H9 (cell line): ENCODE measurements around the gene RNF213. TPM values are rescaled to one million over a fixed set of nuclear protein-coding genes. Genes with fewer than 3 reads are reported as not detected.

Experiments
- DNase-seq: peaks from one replicate; pipeline ENCODE4 v3.0.0-alpha.2; 2017
- H2AFZ ChIP-seq: one replicate; pipeline ENCODE4 v1.6.1; 2013; ENCODE audit warnings: mild to moderate bottlenecking, low read length, control low read depth, moderate library complexity
- H2AK5ac ChIP-seq: 2 replicates; pipeline ENCODE4 v1.6.1; 2013; ENCODE audit warnings: low read length, control low read depth, mixed read lengths; ENCODE audit not compliant: insufficient read length
- H2BK120ac ChIP-seq: one replicate; pipeline ENCODE4 v1.6.1; 2013; ENCODE audit warnings: low read depth, mild to moderate bottlenecking, low read length, control low read depth, inconsistent platforms; ENCODE audit not compliant: poor library complexity, severe bottlenecking
- H2BK12ac ChIP-seq: 2 replicates; pipeline ENCODE4 v1.6.1; 2013; ENCODE audit warnings: low read length, control low read depth, mixed read lengths, low read depth; ENCODE audit not compliant: insufficient read length
- H2BK15ac ChIP-seq: 2 replicates; pipeline ENCODE4 v1.6.1; 2013; ENCODE audit warnings: low read depth, low read length, control low read depth
- H2BK20ac ChIP-seq: one replicate; pipeline ENCODE4 v1.6.1; 2013; ENCODE audit warnings: low read depth, mild to moderate bottlenecking, low read length, control low read depth, inconsistent platforms; ENCODE audit not compliant: poor library complexity, severe bottlenecking
- H2BK5ac ChIP-seq: 2 replicates; pipeline ENCODE4 v1.6.1; 2013; ENCODE audit warnings: low read length, control low read depth, mixed read lengths; ENCODE audit not compliant: insufficient read length
- H3K14ac ChIP-seq: 2 replicates; pipeline ENCODE4 v1.6.1; 2013; ENCODE audit warnings: low read length, control low read depth; ENCODE audit not compliant: insufficient read depth
- H3K18ac ChIP-seq: 2 replicates; pipeline ENCODE4 v1.6.1; 2013; ENCODE audit warnings: low read depth, mild to moderate bottlenecking, mixed read lengths, low read length, control low read depth; ENCODE audit not compliant: insufficient read length
- H3K23ac ChIP-seq: 2 replicates; pipeline ENCODE4 v1.6.1; 2013; ENCODE audit warnings: low read length, control low read depth, mixed read lengths, low read depth; ENCODE audit not compliant: insufficient read length
- H3K23me2 ChIP-seq: 2 replicates; pipeline ENCODE4 v1.6.1; 2013; ENCODE audit warnings: low read depth, mild to moderate bottlenecking, mixed read lengths, low read length, control low read depth; ENCODE audit not compliant: insufficient read length, poor library complexity, severe bottlenecking
- H3K27ac ChIP-seq: 2 replicates; pipeline ENCODE4 v1.5.1; 2013; ENCODE audit warnings: low read length, control low read depth, mixed read lengths, low read depth; ENCODE audit not compliant: insufficient read length
- H3K27me3 ChIP-seq: 2 replicates; pipeline ENCODE4 v1.6.1; 2013; ENCODE audit warnings: low read length, control low read depth, inconsistent platforms; ENCODE audit not compliant: insufficient read depth
- H3K4ac ChIP-seq: 2 replicates; pipeline ENCODE4 v1.6.1; 2013; ENCODE audit warnings: low read depth, mild to moderate bottlenecking, control low read depth, inconsistent platforms, low read length, moderate library complexity
- H3K4me1 ChIP-seq: 2 replicates; pipeline ENCODE4 v1.6.1; 2013; ENCODE audit warnings: low read length, control low read depth, inconsistent platforms; ENCODE audit not compliant: insufficient read depth
- H3K4me2 ChIP-seq: 2 replicates; pipeline ENCODE4 v1.6.1; 2013; ENCODE audit warnings: low read length, control low read depth, mixed read lengths; ENCODE audit not compliant: insufficient read length, insufficient read depth
- H3K56ac ChIP-seq: 2 replicates; pipeline ENCODE4 v1.6.1; 2013; ENCODE audit warnings: low read depth, mild to moderate bottlenecking, mixed read lengths, low read length, control low read depth; ENCODE audit not compliant: insufficient read length
- H3K79me1 ChIP-seq: 2 replicates; pipeline ENCODE4 v1.6.1; 2013; ENCODE audit warnings: low read depth, mild to moderate bottlenecking, moderate library complexity, low read length, control low read depth, inconsistent platforms; ENCODE audit not compliant: insufficient read depth, poor library complexity, severe bottlenecking
- H3K79me2 ChIP-seq: 2 replicates; pipeline ENCODE4 v1.6.1; 2013; ENCODE audit warnings: low read length, control low read depth, inconsistent platforms; ENCODE audit not compliant: insufficient read depth
- H3K9ac ChIP-seq: 2 replicates; pipeline ENCODE4 v1.6.1; 2013; ENCODE audit warnings: low read length, control low read depth, mixed read lengths; ENCODE audit not compliant: insufficient read length; ENCODE audit errors: extremely low read depth
- H3K9me3 ChIP-seq: one replicate; pipeline ENCODE4 v1.6.1; 2013; ENCODE audit warnings: low read depth, low read length, inconsistent platforms; ENCODE audit not compliant: control insufficient read depth
- H3T11ph ChIP-seq: one replicate; pipeline ENCODE4 v1.6.1; 2013; ENCODE audit warnings: mild to moderate bottlenecking, low read length, control low read depth, inconsistent platforms
- H4K20me1 ChIP-seq: one replicate; pipeline ENCODE4 v1.6.1; 2013; ENCODE audit not compliant: control insufficient read depth, insufficient read length, insufficient read depth
- H4K5ac ChIP-seq: 2 replicates; pipeline ENCODE4 v1.6.1; 2013; ENCODE audit warnings: low read depth, mild to moderate bottlenecking, mixed read lengths, low read length, control low read depth; ENCODE audit not compliant: insufficient read length
- H4K8ac ChIP-seq: replicated peaks from 2 replicates; pipeline ENCODE4 v1.6.1; 2013; ENCODE audit warnings: low read length, control low read depth, mixed read lengths, low read depth; ENCODE audit not compliant: insufficient read length
- H4K91ac ChIP-seq: 2 replicates; pipeline ENCODE4 v1.6.1; 2013; ENCODE audit warnings: low read depth, mild to moderate bottlenecking, moderate library complexity, mixed read lengths, low read length, control low read depth; ENCODE audit not compliant: insufficient read length
- H3K27ac Mint-ChIP-seq, 3 experiments: 2 replicates in 2 of 3; 3 replicates in 1 of 3; pipeline ENCODE4 v1.8.0; 2020 to 2021; ENCODE audit warnings: mixed read lengths in 3 of 3, mild to moderate bottlenecking in 1 of 3, moderate library complexity in 1 of 3
- H3K27me3 Mint-ChIP-seq: 2 replicates; pipeline ENCODE4 v1.8.0; 2021; ENCODE audit warnings: low read depth, mild to moderate bottlenecking, moderate library complexity, mixed read lengths
- H3K36me3 Mint-ChIP-seq, 3 experiments: 2 replicates in 2 of 3; 3 replicates in 1 of 3; pipeline ENCODE4 v1.8.0; 2020 to 2021; ENCODE audit warnings: low read depth in 3 of 3, mixed read lengths in 3 of 3; ENCODE audit not compliant: insufficient read depth in 1 of 3
- H3K4me1 Mint-ChIP-seq, 2 experiments: 2 replicates each; pipeline ENCODE4 v1.8.0; 2020; ENCODE audit warnings: mixed read lengths in 2 of 2
- H3K4me3 Mint-ChIP-seq, 2 experiments: 2 replicates in 1 of 2; 3 replicates in 1 of 2; pipeline ENCODE4 v1.8.0; 2020 to 2021; ENCODE audit warnings: mild to moderate bottlenecking in 2 of 2, mixed read lengths in 2 of 2, moderate library complexity in 1 of 2
- H3K9me3 Mint-ChIP-seq, 2 experiments: 2 replicates in 1 of 2; 3 replicates in 1 of 2; pipeline ENCODE4 v1.8.0; 2020; ENCODE audit warnings: mild to moderate bottlenecking in 2 of 2, mixed read lengths in 2 of 2, moderate library complexity in 1 of 2
- WGBS: extraction: QIAGEN DNeasy Blood & Tissue Kit; methylation state at CpG from one replicate; pipeline ENCODE4 v1.1.7; 2013; ENCODE audit warnings: missing lambda C conversion rate, low lambda C conversion rate, mixed read lengths; ENCODE audit not compliant: insufficient read length; ENCODE audit errors: extremely low coverage; 5-methylcytosine and 5-hydroxymethylcytosine counted together
- total RNA-seq: library from RNA; stranded (reverse); gene quantifications from 2 replicates; pipeline ENCODE4 v1.2.1, GENCODE V29; 2021
- TF ChIP-seq, protein P1 (sequence below): fragments of 200-600 bp; sonication (generic); conservative IDR thresholded peaks from 3 replicates; pipeline ENCODE4 v1.8.0; 2021; ENCODE audit warnings: antibody characterized with exemption, mild to moderate bottlenecking

Gene RNF213
- total RNA-seq, 1 experiment from 2014 or later = 34.3 TPM

GRCh38 chr17:80279895-80280294 is 19.2 kb downstream of the RNF213 start:
- Mint-ChIP-seq H3K4me3 (no peak overlapping the region; a peak in 1 of 5 replicates), H3K4me1 (peaks cover 13 to 27% of the 10 kb centered on the region in 2 experiments), H3K9me3 (no peaks in the 10 kb centered on the region), H3K36me3 (peaks cover 5 to 15% (median 6%) of the 10 kb centered on the region in 3 experiments; a peak in 6 of 7 replicates), H3K27me3 (no peaks in the 10 kb centered on the region), H3K27ac (no peak overlapping the region; a peak in 1 of 7 replicates)
- Histone ChIP-seq H2BK120ac (no peak overlapping the region), H3K4ac (no peak overlapping the region), H3K23me2 (no peaks in the 10 kb centered on the region), H4K5ac (no peak overlapping the region), H4K91ac (no peak overlapping the region), H4K20me1 (no peaks in the 10 kb centered on the region), H3K14ac (no peak overlapping the region), H4K8ac (no peak overlapping the region), H3T11ph (no peak overlapping the region), H2AFZ (no peak overlapping the region), H2BK20ac (no peak overlapping the region), H3K79me1 (no peaks in the 10 kb centered on the region), H3K18ac (no peak overlapping the region), H2AK5ac (no peak overlapping the region), H3K56ac (no peak overlapping the region), H2BK5ac (no peak overlapping the region), H3K23ac (no peak overlapping the region), H3K4me1 (no peaks in the 10 kb centered on the region), H3K79me2 (no peaks in the 10 kb centered on the region), H3K4me2 (no peak overlapping the region), H3K27me3 (no peaks in the 10 kb centered on the region), H2BK12ac (no peak overlapping the region), H3K27ac (no peak overlapping the region), H3K9me3 (no peaks in the 10 kb centered on the region), H3K9ac (no peak overlapping the region), H2BK15ac (no peak overlapping the region)
- TF ChIP-seq, protein P1, sequence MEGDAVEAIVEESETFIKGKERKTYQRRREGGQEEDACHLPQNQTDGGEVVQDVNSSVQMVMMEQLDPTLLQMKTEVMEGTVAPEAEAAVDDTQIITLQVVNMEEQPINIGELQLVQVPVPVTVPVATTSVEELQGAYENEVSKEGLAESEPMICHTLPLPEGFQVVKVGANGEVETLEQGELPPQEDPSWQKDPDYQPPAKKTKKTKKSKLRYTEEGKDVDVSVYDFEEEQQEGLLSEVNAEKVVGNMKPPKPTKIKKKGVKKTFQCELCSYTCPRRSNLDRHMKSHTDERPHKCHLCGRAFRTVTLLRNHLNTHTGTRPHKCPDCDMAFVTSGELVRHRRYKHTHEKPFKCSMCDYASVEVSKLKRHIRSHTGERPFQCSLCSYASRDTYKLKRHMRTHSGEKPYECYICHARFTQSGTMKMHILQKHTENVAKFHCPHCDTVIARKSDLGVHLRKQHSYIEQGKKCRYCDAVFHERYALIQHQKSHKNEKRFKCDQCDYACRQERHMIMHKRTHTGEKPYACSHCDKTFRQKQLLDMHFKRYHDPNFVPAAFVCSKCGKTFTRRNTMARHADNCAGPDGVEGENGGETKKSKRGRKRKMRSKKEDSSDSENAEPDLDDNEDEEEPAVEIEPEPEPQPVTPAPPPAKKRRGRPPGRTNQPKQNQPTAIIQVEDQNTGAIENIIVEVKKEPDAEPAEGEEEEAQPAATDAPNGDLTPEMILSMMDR = no peak
- WGBS = no CpG with 5 or more reads among the region's 14 CpGs
- no peak for DNase-seq
